Tibial nerve (tissue), 4 donors: ENCODE measurements around the gene DCPS. TPM values are rescaled to one million over a fixed set of nuclear protein-coding genes. Genes with fewer than 3 reads are reported as not detected.
"Not testable (repeated sequence)": the region's sequence is repeated elsewhere in the genome, so short reads cannot be mapped to it uniquely, and the experiment has no call there.

Experiments
- DNase-seq, 2 donors: peaks; one replicate each; pipeline ENCODE4 v3.0.0-alpha.2; 2019; ENCODE audit warnings: low spot score in 2 of 2
- H3K27ac ChIP-seq, 4 donors: fragments of 200-600 bp; sonication (generic) in 3 of 4; one replicate each; pipeline ENCODE4 v1.5.1; 2017 to 2019; ENCODE audit warnings: mild to moderate bottlenecking in 1 of 4
- H3K27me3 ChIP-seq, 2 donors: fragments of 200-600 bp; sonication (generic) in 1 of 2; one replicate each; pipeline versions ENCODE4 v1.5.1 to v1.6.0; 2017 to 2019
- H3K36me3 ChIP-seq, 3 donors: fragments of 200-600 bp; sonication (generic); one replicate each; pipeline ENCODE4 v1.5.1; 2018 to 2019
- H3K4me1 ChIP-seq, 4 donors: fragments of 200-600 bp; sonication (generic) in 3 of 4; one replicate each; pipeline ENCODE4 v1.5.1; 2017 to 2019
- H3K4me3 ChIP-seq, 4 donors: fragments of 200-600 bp; sonication (generic) in 3 of 4; one replicate each; pipeline ENCODE4 v1.5.1; 2017 to 2019; ENCODE audit warnings: mild to moderate bottlenecking in 1 of 4, moderate library complexity in 1 of 4
- H3K9me3 ChIP-seq, 4 donors: fragments of 200-600 bp; sonication (generic) in 3 of 4; one replicate each; pipeline ENCODE4 v1.5.1; 2017 to 2019
- CTCF ChIP-seq, 5 experiments: fragments of 200-600 bp in 3 of 5; fragments of 450-650 bp in 2 of 5; sonication (generic) in 3 of 5; IDR thresholded peaks; one replicate each; pipeline ENCODE4 v1.5.1; 2016 to 2019; ENCODE audit warnings: antibody characterized with exemption in 5 of 5, mild to moderate bottlenecking in 3 of 5, moderate library complexity in 2 of 5
- EP300 ChIP-seq, 2 donors: sonication (generic); formaldehyde crosslinking; IDR thresholded peaks; one replicate each; pipeline ENCODE4 v1.6.1; 2017; ENCODE audit warnings: antibody characterized with exemption in 2 of 2, mild to moderate bottlenecking in 1 of 2
- POLR2A ChIP-seq, 2 donors: fragments of 450-650 bp; IDR thresholded peaks; one replicate each; pipeline ENCODE4 v1.6.1; 2017; ENCODE audit warnings: antibody characterized with exemption in 2 of 2, mild to moderate bottlenecking in 2 of 2, moderate library complexity in 2 of 2
- WGBS, 2 donors: methylation state at CpG; one replicate each; pipeline ENCODE4 v1.1.5; 2018; 5-methylcytosine and 5-hydroxymethylcytosine counted together
- small RNA-seq: library from RNA; depleted of rRNA; stranded (forward); fragments of <200 nt; gene quantifications from one replicate; pipeline ENCODE3, GENCODE V24; 2016
- total RNA-seq, 4 donors: library from RNA; depleted of rRNA; stranded (reverse); fragments of >200 nt; gene quantifications; one replicate each; pipeline ENCODE4 v1.1.0, GENCODE V29; 2016

Gene DCPS
- total RNA-seq, 4 donors from 2014 or later = 7.1 to 16.4 (median 11.9) TPM

GRCh38 chr11:126393143-126393542 is 89.3 kb downstream of the DCPS start:
- TF ChIP-seq EP300 (IDR thresholded peaks at IDR 0.05) (no peak), CTCF (IDR thresholded peaks at IDR 0.05) (no peak), POLR2A (IDR thresholded peaks at IDR 0.05) (no peak)
- Histone ChIP-seq H3K9me3 (no peaks in the 10 kb centered on the region), H3K27ac (peak overlapping the region in 2 of 4 donors; percentile 44 to 65), H3K27me3 (no peaks in the 10 kb centered on the region), H3K36me3 (no peaks in the 10 kb centered on the region), H3K4me1 (peaks cover 0 to 69% (median 24%) of the 10 kb centered on the region in 4 donors), H3K4me3 (no peak overlapping the region)
- DNase-seq = peak in 1 of 2 donors; percentile 5
- 90 to 93% methylated on average over 5 of the region's 5 CpGs for WGBS, 2 donors

DNA sequence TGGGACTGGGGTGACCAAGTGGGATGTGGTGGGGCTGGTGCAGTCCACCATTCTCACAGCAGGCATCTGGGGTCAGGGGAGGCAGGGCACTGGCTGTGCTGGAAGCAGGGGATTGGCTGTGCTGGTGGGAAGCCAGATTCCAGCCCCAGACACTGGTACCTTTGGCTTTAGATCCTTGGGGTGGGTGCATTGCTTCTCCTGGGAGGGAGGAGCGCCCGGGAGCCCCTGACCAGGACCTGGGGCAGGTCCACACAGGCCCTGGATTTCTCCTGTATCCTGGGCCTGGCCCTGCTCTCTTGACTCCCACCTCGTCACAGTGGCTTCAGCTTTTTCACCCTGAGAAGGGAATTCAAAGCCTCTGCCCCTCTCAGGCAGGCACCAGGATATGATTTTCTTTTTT is 90.2 kb downstream of the DCPS start:
- Histone ChIP-seq H3K4me1 (peaks cover 0 to 69% (median 24%) of the 10 kb centered on the region in 4 donors), H3K36me3 (peaks cover 0 to 4% (median 0%) of the 10 kb centered on the region in 3 donors), H3K9me3 (no peaks in the 10 kb centered on the region), H3K27me3 (no peaks in the 10 kb centered on the region), H3K4me3 (no peak overlapping the region), H3K27ac (peak overlapping the region in 3 of 4 donors; percentile 40 to 81 (median 79))
- DNase-seq = peak in 1 of 2 donors; percentile 10
- TF ChIP-seq POLR2A (IDR thresholded peaks at IDR 0.05) (no peak), CTCF (IDR thresholded peaks at IDR 0.05) (no peak), EP300 (IDR thresholded peaks at IDR 0.05) (no peak)
- WGBS, 2 donors = 82% methylated on average over 3 of the region's 3 CpGs

DNA sequence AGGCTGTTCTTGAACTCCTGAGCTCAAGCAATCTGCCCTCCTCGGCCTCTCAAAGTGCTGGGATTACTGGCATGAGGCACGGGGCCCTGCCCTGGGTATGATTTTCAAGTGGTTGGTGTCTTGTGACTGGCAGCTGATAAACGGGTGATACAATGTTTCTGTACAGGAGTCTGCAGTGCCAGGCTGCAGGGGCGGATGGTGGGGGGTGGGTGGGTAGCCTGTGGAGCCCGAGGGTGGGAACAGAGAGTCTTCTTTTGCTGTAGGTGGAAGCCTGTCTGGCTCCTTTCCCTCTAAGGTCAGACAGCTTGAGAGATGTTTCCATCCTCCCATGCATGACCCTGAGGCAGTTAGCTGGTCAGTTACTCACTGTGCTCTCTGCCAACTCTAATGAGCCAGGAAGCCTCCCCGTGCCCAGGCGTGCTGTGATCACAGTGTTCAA is 90.8 kb downstream of the DCPS start:
- peaks cover 0 to 69% (median 24%) of the 10 kb centered on the region in 4 donors for H3K4me1 ChIP-seq
- H3K36me3 ChIP-seq, H3K9me3 ChIP-seq, H3K4me3 ChIP-seq, H3K27me3 ChIP-seq: not testable (repeated sequence)
- WGBS, 2 donors = 24 to 40% methylated on average over 5 to 6 of the region's 7 CpGs
- peak overlapping the region in 3 of 4 donors; percentile 40 to 81 (median 79) for H3K27ac ChIP-seq
- peak in 1 of 2 donors; percentile 10 for DNase-seq

Small RNA genes within 50 kb of the gene (small RNA-seq; reads per million reads assigned to genes)
- not detected for gene AP001318.3

Other genes starting within 250 kb of the DCPS start
- gene CDON, start 241.2 kb upstream of the DCPS start, total RNA-seq = 10 to 100 TPM; 14.4 to 25.9 (median 15.3) TPM
- gene RPUSD4, start 92.4 kb upstream of the DCPS start, total RNA-seq = 10 to 100 TPM; 18.3 to 29.6 (median 23.3) TPM
- 10 to 100 TPM; 11.4 to 14.2 (median 11.6) TPM for gene FAM118B, start 92.3 kb upstream of the DCPS start, total RNA-seq
- gene SRPRA, start 35.2 kb upstream of the DCPS start, total RNA-seq = 10 to 100 TPM; 64.9 to 90.0 (median 80.4) TPM
- 10 to 100 TPM; 17.9 to 29.5 (median 20.4) TPM for gene FOXRED1, start 34.9 kb upstream of the DCPS start, total RNA-seq
- 10 to 100 TPM; 13.8 to 16.3 (median 14.6) TPM for gene TIRAP, start 21.0 kb upstream of the DCPS start, total RNA-seq
- 100 to 1,000 TPM in 2 of 4 donors, 10 to 100 TPM in 2; 68.1 to 162 (median 122) TPM for gene ST3GAL4, start 51.6 kb downstream of the DCPS start, total RNA-seq